Activated effector memory CD4-positive, alpha-beta T cell treated with anti-CD3 and anti-CD28 coated beads, Interleukin-2, amount 50 U/mL, for 16 hours (primary cell): Measurements from ENCODE around the gene DSC3.

Experiments used
- DNase-seq: peaks from one replicate; pipeline ENCODE4 v3.0.0-alpha.2; 2020

Gene DSC3

DNA sequence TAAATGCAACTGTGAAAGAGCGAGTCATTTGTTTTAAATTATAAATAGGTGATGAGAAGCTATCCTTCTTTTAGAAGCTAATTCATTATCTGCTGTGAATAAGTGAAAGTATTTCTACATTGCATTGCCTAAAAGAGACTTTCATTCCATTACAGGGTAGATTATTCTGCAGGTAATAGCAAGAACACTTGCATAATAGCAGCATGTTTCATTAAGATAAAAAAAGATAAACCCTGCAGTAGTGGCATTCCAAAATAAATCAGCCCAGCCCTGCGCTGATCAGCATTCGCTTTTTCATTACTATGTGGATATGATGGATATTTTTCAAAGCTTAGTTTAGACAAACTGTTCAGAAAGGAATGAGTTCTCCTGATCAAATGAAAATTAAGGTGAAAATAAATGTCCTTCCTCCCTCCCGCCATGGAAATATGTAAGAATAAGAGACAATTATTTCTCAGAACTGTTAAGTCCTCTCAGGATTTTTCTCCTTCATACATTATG, 72.8 kb downstream of the DSC3 start:
- no peak for DNase-seq

DNA sequence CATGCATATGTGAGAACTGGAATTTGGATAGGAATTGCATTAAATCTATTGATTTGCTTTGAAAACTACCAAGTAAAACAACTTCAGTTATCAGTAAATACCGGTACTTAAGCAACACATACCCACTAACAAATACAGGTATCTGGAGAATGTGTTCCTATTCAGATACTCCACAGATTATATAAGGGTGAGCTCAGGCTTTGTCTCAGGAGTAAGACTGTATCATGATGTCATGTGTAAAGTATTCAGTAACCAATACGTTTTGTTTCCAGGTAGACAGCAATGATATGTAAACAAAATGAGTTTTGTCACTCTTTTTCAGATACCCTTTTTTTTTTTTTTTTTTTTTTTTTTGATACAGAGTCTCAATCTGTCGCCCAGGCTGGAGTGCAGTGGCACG, 74.8 kb downstream of the DSC3 start:
- no peak for DNase-seq

DNA sequence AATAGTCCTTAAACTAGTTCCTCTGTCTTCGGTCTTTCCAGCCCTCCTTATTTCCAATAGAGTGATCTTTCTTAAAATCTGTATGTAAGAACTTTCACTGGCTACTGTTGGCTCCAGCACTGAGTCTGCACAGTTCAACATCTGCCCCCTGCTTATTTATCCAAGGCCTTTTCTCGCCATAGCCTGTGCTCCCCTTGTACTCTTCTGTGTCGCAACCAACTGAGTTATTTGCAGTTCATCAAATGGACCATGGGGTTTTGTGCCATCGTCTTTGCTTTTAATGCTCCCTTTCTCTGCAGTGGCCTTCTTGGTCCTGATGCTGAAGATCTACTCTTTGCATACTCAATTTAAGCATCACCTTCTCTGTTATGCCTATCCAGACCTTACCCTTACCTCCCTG, 77.3 kb downstream of the DSC3 start:
- no peak for DNase-seq

DNA sequence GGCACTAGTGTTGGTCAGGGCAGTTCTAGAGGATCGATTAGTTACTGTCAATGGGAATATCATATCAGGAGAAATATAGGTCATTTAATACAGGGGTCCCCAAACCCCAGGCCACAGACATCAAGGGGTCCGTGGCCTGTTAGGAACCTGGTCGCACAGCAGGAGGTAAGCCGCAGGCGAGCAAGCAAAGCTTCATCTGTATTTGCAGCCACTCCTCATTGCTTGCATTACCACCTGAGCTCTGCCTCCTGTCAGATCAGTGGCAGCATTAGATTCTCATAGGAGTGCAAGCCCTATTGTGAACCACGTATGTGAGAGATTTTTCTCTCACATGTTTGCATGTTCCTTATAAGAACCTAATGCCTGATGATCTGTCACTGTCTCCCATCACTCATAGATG, 81.9 kb downstream of the DSC3 start:
- DNase-seq, result no peak

DNA sequence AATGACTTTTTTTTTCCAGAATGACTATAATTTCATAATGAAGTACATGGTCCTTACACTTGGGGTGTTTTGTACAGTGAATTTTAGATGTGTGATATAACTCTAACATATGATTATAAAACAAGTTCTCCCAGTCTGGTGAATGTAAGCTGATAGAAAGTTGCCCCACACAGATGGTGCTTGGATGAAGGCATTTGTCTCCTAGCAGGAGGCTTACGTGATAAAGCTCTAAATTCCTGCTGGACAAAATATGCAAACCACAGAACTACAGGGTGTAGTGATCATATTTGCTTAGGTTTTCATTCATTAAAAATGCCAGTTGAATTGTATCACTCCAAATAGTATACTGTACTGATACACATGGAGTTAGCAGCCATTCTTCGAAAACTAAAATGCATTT, 85.5 kb downstream of the DSC3 start:
- no peak for DNase-seq

DNA sequence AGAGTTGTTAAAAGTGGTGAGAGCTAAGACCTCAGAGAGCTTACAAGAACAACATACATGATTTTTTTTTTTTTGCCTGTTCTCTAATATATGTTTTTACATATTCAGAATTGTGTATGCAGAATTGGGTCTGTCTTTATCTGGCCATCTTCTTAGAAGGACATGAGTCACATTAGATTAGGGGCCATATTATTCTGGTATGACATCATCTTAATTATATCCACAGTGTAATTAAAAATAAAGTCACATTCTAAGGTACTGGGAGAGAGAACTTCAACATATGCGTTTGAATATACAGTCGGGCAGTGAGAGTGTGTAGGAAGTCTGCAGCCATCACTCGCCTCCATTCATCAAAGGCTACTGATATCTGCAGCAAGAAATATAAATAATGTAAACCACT, 88.3 kb downstream of the DSC3 start:
- DNase-seq, result no peak

DNA sequence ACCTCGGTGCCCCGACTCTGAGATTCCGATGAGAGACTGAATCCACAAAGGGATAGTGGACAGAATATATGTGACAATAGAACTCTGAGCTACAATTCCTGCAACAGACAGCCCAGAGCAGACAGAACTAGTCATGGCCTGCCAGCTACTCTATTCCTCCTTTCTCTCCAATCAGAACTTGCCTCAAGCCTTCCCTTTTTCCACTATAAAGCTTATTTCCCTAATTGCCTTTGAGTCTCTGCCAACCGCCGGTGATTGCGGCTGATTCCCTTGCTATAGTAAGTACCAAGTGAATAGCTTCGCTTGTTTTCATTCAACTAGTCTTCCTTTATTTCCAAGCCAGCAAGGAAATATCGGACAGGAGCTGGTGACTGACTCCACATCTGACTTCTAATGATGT, 96.8 kb downstream of the DSC3 start:
- no peak for DNase-seq

DNA sequence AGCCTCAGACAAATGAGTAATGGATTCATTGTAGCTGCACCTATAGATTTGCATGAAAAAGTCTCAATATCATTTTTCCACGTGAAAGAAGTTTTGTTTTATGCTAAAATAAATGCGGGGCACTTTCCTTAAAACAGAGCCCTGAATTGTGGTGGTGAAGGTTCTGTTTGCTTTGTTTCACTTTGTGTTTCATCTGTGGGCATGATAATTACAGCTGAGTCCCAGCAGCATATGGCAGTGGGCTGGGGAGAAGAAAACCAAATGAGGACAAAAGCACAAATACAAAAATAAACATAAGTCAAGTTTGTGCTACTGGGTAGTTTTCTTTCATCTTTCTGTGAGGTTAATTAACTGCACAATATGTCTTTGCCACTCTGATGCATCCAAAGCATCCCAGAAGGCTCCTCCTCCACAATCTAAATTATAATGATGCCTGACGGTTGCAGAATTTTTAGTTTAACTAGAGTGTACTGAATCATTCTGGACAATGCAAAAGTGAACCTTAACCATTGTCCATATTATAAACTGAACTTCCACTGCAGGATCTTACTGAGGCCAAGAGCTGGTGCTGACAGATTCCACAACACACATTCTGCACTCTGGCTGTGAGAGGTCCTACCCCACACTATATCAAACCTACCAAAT, 97.6 kb downstream of the DSC3 start:
- no peak for DNase-seq

DNA sequence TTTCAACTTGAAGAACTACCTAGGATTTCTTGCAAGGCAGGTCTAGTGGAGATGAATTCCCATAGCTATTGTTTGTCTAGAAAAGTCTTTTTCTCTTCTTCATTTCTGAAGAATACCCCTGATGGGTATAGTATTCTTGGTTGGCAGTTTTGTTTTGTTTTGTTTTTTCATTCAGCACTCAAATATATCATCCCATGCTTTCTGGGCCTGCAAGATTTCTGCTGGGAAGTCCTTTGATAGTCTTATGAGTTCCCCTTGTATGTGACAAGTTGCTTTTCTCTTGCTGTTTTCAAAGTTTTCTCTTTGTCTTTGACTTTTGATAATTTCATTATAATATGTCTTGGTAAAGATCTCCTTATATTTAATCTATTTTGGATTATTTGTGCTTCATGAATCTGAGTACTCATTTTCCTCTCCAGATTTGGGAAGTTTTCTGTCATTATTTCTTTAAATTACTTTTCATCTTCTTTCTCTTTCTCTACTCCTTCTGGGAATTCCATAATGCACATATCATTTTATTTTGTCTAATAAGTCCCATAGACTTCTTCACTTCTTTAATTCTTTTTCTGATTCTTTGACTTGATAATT, 101.5 kb downstream of the DSC3 start:
- no peak for DNase-seq
